Activated CD8-positive, alpha-beta memory T cell treated with anti-CD3 and anti-CD28 coated beads for 24 hours (primary cell): Measurements from ENCODE around the gene ERICH3.

Experiments
- DNase-seq: peaks from one replicate; pipeline ENCODE4 v3.0.0-alpha.2; 2020

The ERICH3 gene

GRCh38 chr1:74587888-74588287 lies 85.7 kb downstream of the ERICH3 start:
- no peak for DNase-seq

GRCh38 chr1:74586253-74586897 lies 87.2 kb downstream of the ERICH3 start:
- no peak for DNase-seq

- DNase-seq: no peak
Observed at GRCh38 chr1:74584185-74584584, 89.4 kb downstream of the ERICH3 start.

- no peak for DNase-seq
Observed at GRCh38 chr1:74583397-74583796, 90.2 kb downstream of the ERICH3 start.

- no peak for DNase-seq
Observed at GRCh38 chr1:74579425-74579824, 94.2 kb downstream of the ERICH3 start.

- no peak for DNase-seq
Observed at GRCh38 chr1:74578101-74578500, 95.5 kb downstream of the ERICH3 start.

GRCh38 chr1:74571891-74572290 lies 101.7 kb downstream of the ERICH3 start:
- DNase-seq: no peak

- DNase-seq: no peak
Observed at GRCh38 chr1:74571493-74571800, 102.1 kb downstream of the ERICH3 start.

- DNase-seq: no peak
Observed at GRCh38 chr1:74570797-74571492, 102.6 kb downstream of the ERICH3 start.

GRCh38 chr1:74549932-74550331 lies 123.7 kb downstream of the ERICH3 start:
- no peak for DNase-seq

- DNase-seq: no peak
Observed at GRCh38 chr1:74548961-74549750, 124.4 kb downstream of the ERICH3 start.

- no peak for DNase-seq
Observed at GRCh38 chr1:74545821-74546220, 127.8 kb downstream of the ERICH3 start.

GRCh38 chr1:74534241-74534640 lies 139.4 kb downstream of the ERICH3 start:
- DNase-seq: no peak

GRCh38 chr1:74531796-74532195 lies 141.8 kb downstream of the ERICH3 start:
- no peak for DNase-seq

- no peak for DNase-seq
Observed at GRCh38 chr1:74530892-74531291, 142.7 kb downstream of the ERICH3 start.

GRCh38 chr1:74528123-74528522 lies 145.5 kb downstream of the ERICH3 start:
- DNase-seq: no peak

- DNase-seq: no peak
Observed at GRCh38 chr1:74526708-74527107, 146.9 kb downstream of the ERICH3 start.

- DNase-seq: no peak
Observed at GRCh38 chr1:74523873-74524480, 149.6 kb downstream of the ERICH3 start.

- no peak for DNase-seq
Observed at GRCh38 chr1:74522148-74522547, 151.4 kb downstream of the ERICH3 start.
